ENCODE measurements around the gene LPCAT1. TPM values are rescaled to one million over a fixed set of nuclear protein-coding genes. Genes with fewer than 3 reads are reported as not detected.

Gene LPCAT1
- total RNA-seq, 2 donors from 2014 or later = 13.2 to 18.1 TPM

DNA sequence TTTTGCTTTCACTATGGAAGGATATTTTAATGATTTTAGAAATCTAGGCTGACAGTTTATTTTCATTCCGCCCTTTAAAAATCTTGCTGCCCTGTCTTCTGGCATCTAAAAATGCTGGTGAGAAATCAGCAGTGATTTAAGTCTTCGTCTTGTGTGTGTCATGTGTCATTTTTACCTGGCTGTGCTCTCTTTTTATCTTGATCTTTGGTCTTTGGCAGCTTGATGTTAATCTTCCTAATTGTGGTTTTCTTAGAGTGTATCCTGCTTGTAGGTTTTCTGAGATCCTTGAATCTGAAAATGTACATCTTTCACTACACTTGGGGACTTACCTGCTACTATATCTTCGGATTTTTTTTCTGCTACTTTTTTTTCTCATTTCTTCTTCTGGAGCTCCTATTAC is 11.9 kb upstream of the LPCAT1 start:
- Histone ChIP-seq H3K27ac (no peak overlapping the region), H3K36me3 (no peaks in the 10 kb centered on the region), H3K9me3 (no peaks in the 10 kb centered on the region), H3K27me3 (no peaks in the 10 kb centered on the region), H3K4me1 (no peaks in the 10 kb centered on the region), H3K4me3 (no peak overlapping the region)
- no peak for DNase-seq (ENCODE audit: low spot score)
- TF ChIP-seq, protein P1, sequence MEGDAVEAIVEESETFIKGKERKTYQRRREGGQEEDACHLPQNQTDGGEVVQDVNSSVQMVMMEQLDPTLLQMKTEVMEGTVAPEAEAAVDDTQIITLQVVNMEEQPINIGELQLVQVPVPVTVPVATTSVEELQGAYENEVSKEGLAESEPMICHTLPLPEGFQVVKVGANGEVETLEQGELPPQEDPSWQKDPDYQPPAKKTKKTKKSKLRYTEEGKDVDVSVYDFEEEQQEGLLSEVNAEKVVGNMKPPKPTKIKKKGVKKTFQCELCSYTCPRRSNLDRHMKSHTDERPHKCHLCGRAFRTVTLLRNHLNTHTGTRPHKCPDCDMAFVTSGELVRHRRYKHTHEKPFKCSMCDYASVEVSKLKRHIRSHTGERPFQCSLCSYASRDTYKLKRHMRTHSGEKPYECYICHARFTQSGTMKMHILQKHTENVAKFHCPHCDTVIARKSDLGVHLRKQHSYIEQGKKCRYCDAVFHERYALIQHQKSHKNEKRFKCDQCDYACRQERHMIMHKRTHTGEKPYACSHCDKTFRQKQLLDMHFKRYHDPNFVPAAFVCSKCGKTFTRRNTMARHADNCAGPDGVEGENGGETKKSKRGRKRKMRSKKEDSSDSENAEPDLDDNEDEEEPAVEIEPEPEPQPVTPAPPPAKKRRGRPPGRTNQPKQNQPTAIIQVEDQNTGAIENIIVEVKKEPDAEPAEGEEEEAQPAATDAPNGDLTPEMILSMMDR (IDR thresholded peaks at IDR 0.05) = no peak

DNA sequence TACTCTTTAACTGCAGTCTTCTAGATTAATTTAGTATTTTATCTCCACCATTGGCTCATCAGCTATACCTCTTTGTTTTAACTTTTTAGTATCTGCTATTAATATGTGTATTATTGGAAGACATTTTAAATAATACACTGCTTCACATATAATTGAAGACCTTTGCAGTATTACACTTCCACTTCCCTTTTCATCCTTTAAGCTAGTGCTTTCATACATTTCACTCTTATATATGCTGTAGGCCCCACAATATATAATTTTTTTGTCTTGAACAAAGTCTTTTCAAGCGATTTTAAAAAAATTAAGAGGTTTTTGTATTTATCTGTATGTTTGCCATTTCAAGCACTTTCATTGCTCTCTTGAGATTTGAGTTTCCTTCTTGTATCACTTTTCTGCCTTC is 8.6 kb upstream of the LPCAT1 start:
- Histone ChIP-seq H3K27me3 (no peaks in the 10 kb centered on the region), H3K27ac (no peak overlapping the region), H3K36me3 (no peaks in the 10 kb centered on the region), H3K4me3 (no peak overlapping the region), H3K9me3 (no peaks in the 10 kb centered on the region), H3K4me1 (no peaks in the 10 kb centered on the region)
- TF ChIP-seq, protein P1 (IDR thresholded peaks at IDR 0.05) = no peak
- no peak for DNase-seq (ENCODE audit: low spot score)

DNA sequence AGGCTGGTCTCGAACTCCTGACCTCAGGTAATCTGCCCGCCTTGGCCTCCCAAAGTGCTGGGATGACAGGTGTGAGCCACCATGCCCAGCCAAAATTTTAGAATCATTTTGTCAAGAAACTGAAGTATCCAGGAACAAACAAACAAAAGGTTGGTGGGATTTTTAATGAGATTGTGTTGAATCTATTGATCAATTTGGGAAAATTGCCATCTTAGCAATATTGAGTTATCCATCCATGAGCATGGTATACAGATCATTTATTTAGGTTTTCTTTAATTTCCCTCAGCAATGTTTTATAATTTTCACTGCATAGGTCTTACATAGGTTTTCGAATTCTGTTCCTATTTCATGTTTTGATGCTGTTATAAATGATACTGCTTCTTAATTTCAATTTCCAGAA is 5.7 kb upstream of the LPCAT1 start:
- Histone ChIP-seq H3K4me1 (peaks cover 0 to 1% of the 10 kb centered on the region in 2 donors), H3K4me3 (no peak overlapping the region), H3K36me3 (no peaks in the 10 kb centered on the region), H3K27me3 (no peaks in the 10 kb centered on the region), H3K9me3 (no peaks in the 10 kb centered on the region), H3K27ac (no peak overlapping the region)
- TF ChIP-seq, protein P1 (IDR thresholded peaks at IDR 0.05) = no peak
- DNase-seq (ENCODE audit: low spot score) = no peak

DNA sequence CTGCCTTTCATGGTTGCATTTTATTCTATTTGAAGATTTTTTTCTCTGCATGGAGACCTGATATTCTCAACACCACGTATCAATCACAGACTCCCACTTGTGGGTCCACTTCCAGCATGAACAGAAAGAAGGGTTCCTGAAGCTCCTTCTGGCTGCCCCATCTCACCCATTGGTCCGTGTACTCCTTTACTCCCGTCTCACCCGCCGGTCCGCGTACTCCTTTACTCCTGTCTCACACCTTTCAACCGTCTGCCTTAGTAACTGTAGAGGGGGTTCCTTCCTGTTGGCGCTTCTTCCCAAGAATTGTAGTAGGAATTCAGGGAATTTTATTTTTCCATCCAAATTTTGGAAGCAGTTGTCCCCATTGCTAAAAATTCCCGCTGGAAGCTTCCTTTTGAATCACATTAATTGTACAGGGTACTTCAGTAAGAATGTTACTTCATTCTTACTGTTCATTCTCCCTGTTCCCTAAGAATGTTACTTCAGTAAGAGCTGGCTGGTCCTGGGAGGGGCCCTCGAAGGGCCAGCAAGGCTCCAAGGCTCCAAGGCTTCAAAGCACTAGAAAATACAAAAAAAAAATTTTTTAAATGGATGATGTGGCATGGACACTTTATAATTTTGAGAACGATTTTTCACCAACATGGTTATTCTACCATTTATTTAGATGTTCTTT is 3.9 kb upstream of the LPCAT1 start:
- no peaks in the 10 kb centered on the region for H3K9me3 ChIP-seq
- peaks cover 0 to 9% of the 10 kb centered on the region in 2 donors for H3K4me1 ChIP-seq
- peak; percentile 52 for DNase-seq (ENCODE audit: low spot score)
- no peaks in the 10 kb centered on the region for H3K36me3 ChIP-seq
- no peaks in the 10 kb centered on the region for H3K27me3 ChIP-seq
- no peak overlapping the region for H3K27ac ChIP-seq
- no peak overlapping the region for H3K4me3 ChIP-seq
- TF ChIP-seq, protein P1 (IDR thresholded peaks at IDR 0.05) = no peak

DNA sequence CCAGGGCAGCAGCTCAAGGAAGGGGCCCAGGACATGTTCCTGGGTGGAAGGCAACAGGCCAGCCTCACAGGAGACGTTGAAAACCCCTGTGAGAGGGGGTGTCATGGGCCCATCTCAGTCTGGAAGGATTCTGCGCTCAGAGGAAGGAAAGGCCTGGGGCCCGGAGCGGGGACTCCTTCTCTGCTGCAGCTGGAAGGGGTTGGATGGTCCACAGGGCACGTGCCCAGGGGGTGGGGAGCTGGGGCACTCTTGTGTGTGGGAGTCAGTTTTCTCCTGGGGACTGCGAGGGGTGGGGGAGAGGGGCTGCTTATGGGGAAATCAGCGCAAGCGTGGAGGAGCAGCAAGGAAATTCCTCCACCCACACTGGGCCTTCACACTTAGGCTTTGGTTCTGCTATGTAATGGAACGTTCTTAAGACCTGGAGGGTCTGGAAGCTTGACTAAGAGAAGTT is 2.9 kb upstream of the LPCAT1 start:
- TF ChIP-seq, protein P1 (IDR thresholded peaks at IDR 0.05) = no peak

DNA sequence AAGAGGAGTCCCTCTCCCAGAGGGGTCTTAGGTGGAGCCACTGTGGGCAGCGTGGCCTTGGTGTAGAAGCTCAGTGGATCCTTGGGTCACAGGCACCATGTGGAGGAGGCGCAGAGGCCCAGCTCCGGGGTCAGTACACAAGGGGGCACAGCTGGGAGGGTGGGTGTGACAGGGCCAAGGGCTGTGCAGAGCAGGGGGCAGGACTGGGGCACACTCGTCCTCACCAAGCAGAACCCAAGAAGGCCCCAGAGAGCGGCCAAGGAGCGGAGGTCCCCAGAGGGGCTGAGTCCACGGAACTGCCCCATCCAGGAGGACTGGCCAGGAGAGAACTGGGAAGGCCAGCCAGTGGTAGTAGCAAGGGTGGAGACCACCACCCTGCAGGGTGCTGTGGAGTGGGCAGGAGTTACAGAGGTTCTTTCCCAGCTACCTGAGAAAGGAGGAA is 2.5 kb upstream of the LPCAT1 start:
- Histone ChIP-seq H3K9me3 (no peaks in the 10 kb centered on the region), H3K27ac (no peak overlapping the region), H3K4me1 (peaks cover 0 to 20% of the 10 kb centered on the region in 2 donors), H3K27me3 (no peaks in the 10 kb centered on the region), H3K4me3 (no peak overlapping the region), H3K36me3 (no peaks in the 10 kb centered on the region)
- peak; percentile 54 for DNase-seq (ENCODE audit: low spot score)
- TF ChIP-seq, protein P1 (IDR thresholded peaks at IDR 0.05) = no peak

More for the DNA sequence above, 2.9 kb upstream of the LPCAT1 start:
- no peaks in the 10 kb centered on the region for H3K36me3 ChIP-seq
- H3K4me3 ChIP-seq = no peak overlapping the region
- H3K4me1 ChIP-seq = peaks cover 0 to 19% of the 10 kb centered on the region in 2 donors
- peak; percentile 51 for DNase-seq (ENCODE audit: low spot score)
- H3K9me3 ChIP-seq = no peaks in the 10 kb centered on the region
- no peak overlapping the region for H3K27ac ChIP-seq
- no peaks in the 10 kb centered on the region for H3K27me3 ChIP-seq
